Trophoblast cell (in vitro differentiated cells and primary cell): Measurements from ENCODE around the gene TOM1L2.
A peak's percentile ranks its signal among the peaks of the same experiment; 100 is the strongest.
"Not testable (repeated sequence)": the region's sequence is repeated elsewhere in the genome, so short reads cannot be mapped to it uniquely, and the experiment has no call there.

ENCODE experiments used
- DNase-seq, 2 donors: peaks; one replicate each; pipeline ENCODE4 v3.0.0-alpha.2; 2016
- H2AFZ ChIP-seq: 2 replicates; pipeline ENCODE4 v1.6.1; 2013; ENCODE audit warnings: low read length, moderate library complexity, mild to moderate bottlenecking; ENCODE audit not compliant: insufficient read depth, poor library complexity
- H2AK5ac ChIP-seq: 2 replicates; pipeline ENCODE4 v1.6.1; 2013; ENCODE audit warnings: mild to moderate bottlenecking, low read length
- H2BK120ac ChIP-seq: 2 replicates; pipeline ENCODE4 v1.6.1; 2013; ENCODE audit warnings: low read length, mild to moderate bottlenecking, moderate library complexity; ENCODE audit not compliant: insufficient read depth, poor library complexity
- H2BK12ac ChIP-seq: 2 replicates; pipeline ENCODE4 v1.6.1; 2013; ENCODE audit warnings: mild to moderate bottlenecking, low read length, moderate library complexity
- H2BK5ac ChIP-seq: 2 replicates; pipeline ENCODE4 v1.6.1; 2013; ENCODE audit warnings: low read length, low read depth, moderate library complexity, mild to moderate bottlenecking; ENCODE audit not compliant: poor library complexity
- H3K14ac ChIP-seq: 2 replicates; pipeline ENCODE4 v1.6.1; 2013; ENCODE audit warnings: mild to moderate bottlenecking, low read length
- H3K18ac ChIP-seq: 2 replicates; pipeline ENCODE4 v1.6.1; 2013; ENCODE audit warnings: mild to moderate bottlenecking, low read length
- H3K23ac ChIP-seq: 2 replicates; pipeline ENCODE4 v1.6.1; 2013; ENCODE audit warnings: low read length
- H3K27ac ChIP-seq: 2 replicates; pipeline ENCODE4 v1.5.1; 2013; ENCODE audit warnings: low read depth, mild to moderate bottlenecking, inconsistent platforms, low read length, moderate library complexity
- H3K27me3 ChIP-seq: 2 replicates; pipeline ENCODE4 v1.6.1; 2013; ENCODE audit warnings: inconsistent platforms, mild to moderate bottlenecking, low read length, moderate library complexity; ENCODE audit not compliant: insufficient read depth
- H3K36me3 ChIP-seq, 2 experiments: 1 replicate in 1 of 2; 2 replicates in 1 of 2; pipeline ENCODE4 v1.6.1; 2013; ENCODE audit warnings: low read length in 2 of 2, mild to moderate bottlenecking in 2 of 2, moderate library complexity in 1 of 2; ENCODE audit not compliant: insufficient read depth in 2 of 2, control insufficient read depth in 1 of 2
- H3K4ac ChIP-seq: 2 replicates; pipeline ENCODE4 v1.6.1; 2013; ENCODE audit warnings: low read depth, mild to moderate bottlenecking, low read length, moderate library complexity
- H3K4me1 ChIP-seq, 2 experiments: 1 replicate in 1 of 2; 2 replicates in 1 of 2; pipeline ENCODE4 v1.6.1; 2013; ENCODE audit warnings: low read length in 2 of 2, mild to moderate bottlenecking in 2 of 2, moderate library complexity in 1 of 2; ENCODE audit not compliant: insufficient read depth in 2 of 2, control insufficient read depth in 1 of 2
- H3K4me2 ChIP-seq: 2 replicates; pipeline ENCODE4 v1.6.1; 2013; ENCODE audit warnings: inconsistent platforms, mild to moderate bottlenecking, low read length, moderate library complexity
- H3K4me3 ChIP-seq: 2 replicates; pipeline ENCODE4 v1.5.1; 2013; ENCODE audit warnings: mild to moderate bottlenecking, low read depth, low read length, inconsistent platforms
- H3K79me1 ChIP-seq: one replicate; pipeline ENCODE4 v1.6.1; 2013; ENCODE audit warnings: low read length
- H3K79me2 ChIP-seq: 2 replicates; pipeline ENCODE4 v1.6.1; 2013; ENCODE audit warnings: low read length, mild to moderate bottlenecking; ENCODE audit not compliant: control insufficient read depth, insufficient read depth, poor library complexity
- H3K9ac ChIP-seq: 2 replicates; pipeline ENCODE4 v1.6.1; 2013; ENCODE audit warnings: mild to moderate bottlenecking, low read length
- H3K9me3 ChIP-seq: 2 replicates; pipeline ENCODE4 v1.6.1; 2013; ENCODE audit warnings: low read depth, mild to moderate bottlenecking, control low read depth, inconsistent platforms, low read length; ENCODE audit not compliant: insufficient read depth
- H4K12ac ChIP-seq: 2 replicates; pipeline ENCODE4 v1.6.1; 2013; ENCODE audit warnings: low read depth, mild to moderate bottlenecking, low read length, moderate library complexity
- H4K8ac ChIP-seq: 2 replicates; pipeline ENCODE4 v1.6.1; 2013; ENCODE audit warnings: low read depth, mild to moderate bottlenecking, low read length, moderate library complexity
- H4K91ac ChIP-seq: one replicate; pipeline ENCODE4 v1.6.1; 2013; ENCODE audit warnings: low read depth, mild to moderate bottlenecking, low read length, moderate library complexity
- WGBS: extraction: QIAGEN DNeasy Blood & Tissue Kit; methylation state at CpG from one replicate; pipeline ENCODE4 v1.1.7; 2013; ENCODE audit warnings: missing lambda C conversion rate; ENCODE audit not compliant: insufficient read length, insufficient coverage; ENCODE audit errors: extremely low coverage; 5-methylcytosine and 5-hydroxymethylcytosine counted together

Gene TOM1L2

GRCh38 chr17:17995887-17996286, 23.7 kb upstream of the TOM1L2 start:
- H2BK12ac ChIP-seq, H3K23ac ChIP-seq: not testable (repeated sequence)
- no CpG with 5 or more reads among the region's 8 CpGs for WGBS

GRCh38 chr17:17994271-17995069, 22.3 kb upstream of the TOM1L2 start:
- Histone ChIP-seq H2BK5ac (peak overlapping the region; percentile 13), H3K4me1 (peaks cover 19 to 20% of the 10 kb centered on the region in 2 experiments), H2AFZ (peak overlapping the region; percentile 19), H3K36me3 (no peaks in the 10 kb centered on the region), H3K4me2 (no peak overlapping the region), H3K27ac (peak overlapping the region; percentile 71), H3K4ac (no peak overlapping the region), H2BK12ac (peak overlapping the region; percentile 56), H3K79me1 (peaks cover 11% of the 10 kb centered on the region), H4K12ac (no peak overlapping the region), H4K8ac (peak overlapping the region; percentile 64), H3K23ac (no peak overlapping the region), H3K79me2 (no peaks in the 10 kb centered on the region), H3K18ac (peak overlapping the region; percentile 15), H3K27me3 (no peaks in the 10 kb centered on the region), H3K9me3 (peaks cover 3% of the 10 kb centered on the region), H3K4me3 (peak overlapping the region; percentile 23), H3K14ac (peak overlapping the region; percentile 9), H2BK120ac (peak overlapping the region; percentile 27), H4K91ac (peak overlapping the region; percentile 82), H2AK5ac (peak overlapping the region; percentile 80), H3K9ac (no peak overlapping the region)
- no CpG with 5 or more reads among the region's 18 CpGs for WGBS
- peak; percentile 72 to 76 for DNase-seq

More at GRCh38 chr17:17995887-17996286, 23.7 kb upstream of the TOM1L2 start:
- not testable (repeated sequence) for H3K27me3 ChIP-seq, H3K27ac ChIP-seq, H3K4me3 ChIP-seq, H3K14ac ChIP-seq, H4K12ac ChIP-seq, DNase-seq, H2BK120ac ChIP-seq, H2AK5ac ChIP-seq, H3K18ac ChIP-seq, H3K36me3 ChIP-seq, H4K8ac ChIP-seq, H2BK5ac ChIP-seq, H3K9me3 ChIP-seq, H4K91ac ChIP-seq, H3K79me2 ChIP-seq, H3K9ac ChIP-seq, H3K4me2 ChIP-seq, H3K4ac ChIP-seq, H2AFZ ChIP-seq
- H3K4me1 ChIP-seq, result peaks cover 15 to 16% of the 10 kb centered on the region in 2 experiments
- H3K79me1 ChIP-seq, result peaks cover 11% of the 10 kb centered on the region

- Histone ChIP-seq H3K27me3 (no peaks in the 10 kb centered on the region), H4K91ac (peak overlapping the region; percentile 82), H3K9me3 (peaks cover 3% of the 10 kb centered on the region), H2AK5ac (peak overlapping the region; percentile 80), H3K4me2 (no peak overlapping the region), H3K14ac (peak overlapping the region; percentile 9), H2AFZ (peak overlapping the region; percentile 19), H3K4me3 (peak overlapping the region; percentile 23), H2BK120ac (peak overlapping the region; percentile 27), H3K9ac (no peak overlapping the region), H4K8ac (peak overlapping the region; percentile 64), H3K79me1 (peaks cover 11% of the 10 kb centered on the region), H3K23ac (no peak overlapping the region), H3K79me2 (no peaks in the 10 kb centered on the region), H2BK12ac (peak overlapping the region; percentile 56), H3K36me3 (no peaks in the 10 kb centered on the region), H3K27ac (peak overlapping the region; percentile 71), H4K12ac (no peak overlapping the region), H3K4me1 (peaks cover 22 to 23% of the 10 kb centered on the region in 2 experiments), H3K4ac (no peak overlapping the region), H2BK5ac (peak overlapping the region; percentile 13), H3K18ac (peak overlapping the region; percentile 15)
- WGBS, result no CpG with 5 or more reads among the region's 12 CpGs
- no peak for DNase-seq
Observed at GRCh38 chr17:17993852-17994251, 21.7 kb upstream of the TOM1L2 start.

- no peak overlapping the region for H2BK5ac ChIP-seq
- H3K4me2 ChIP-seq, result no peak overlapping the region
- no peak overlapping the region for H3K23ac ChIP-seq
- H2BK12ac ChIP-seq, result peak overlapping the region; percentile 56
- peak overlapping the region; percentile 82 for H4K91ac ChIP-seq
- no peaks in the 10 kb centered on the region for H3K27me3 ChIP-seq
- H3K36me3 ChIP-seq, result no peaks in the 10 kb centered on the region
- peak overlapping the region; percentile 80 for H2AK5ac ChIP-seq
- H3K4me1 ChIP-seq, result peaks cover 27% of the 10 kb centered on the region in 2 experiments
- H3K4ac ChIP-seq, result no peak overlapping the region
- no CpG with 5 or more reads among the region's 2 CpGs for WGBS
- H3K79me2 ChIP-seq, result no peaks in the 10 kb centered on the region
- peak overlapping the region; percentile 5 for H3K14ac ChIP-seq
- H3K9ac ChIP-seq, result no peak overlapping the region
- H3K9me3 ChIP-seq, result peaks cover 3% of the 10 kb centered on the region
- H4K8ac ChIP-seq, result no peak overlapping the region
- peak overlapping the region; percentile 50 for H2BK120ac ChIP-seq
- DNase-seq, result no peak
- H3K79me1 ChIP-seq, result peaks cover 11% of the 10 kb centered on the region
- H3K18ac ChIP-seq, result no peak overlapping the region
- no peak overlapping the region for H3K4me3 ChIP-seq
- H4K12ac ChIP-seq, result no peak overlapping the region
- no peak overlapping the region for H3K27ac ChIP-seq
- no peak overlapping the region for H2AFZ ChIP-seq
Observed at GRCh38 chr17:17993366-17993765, 21.2 kb upstream of the TOM1L2 start.
